NB4 (cell line): Measurements from ENCODE around the gene GPR179.

ENCODE experiments used
- MYC ChIP-seq: IDR thresholded peaks from 2 replicates; pipeline ENCODE4 v1.6.1; 2011; ENCODE audit warnings: low read depth, low read length
- TF ChIP-seq, protein P1 (sequence below): IDR thresholded peaks from one replicate; pipeline ENCODE4 v1.5.1; 2012; ENCODE audit warnings: low read depth, low read length

DNA sequence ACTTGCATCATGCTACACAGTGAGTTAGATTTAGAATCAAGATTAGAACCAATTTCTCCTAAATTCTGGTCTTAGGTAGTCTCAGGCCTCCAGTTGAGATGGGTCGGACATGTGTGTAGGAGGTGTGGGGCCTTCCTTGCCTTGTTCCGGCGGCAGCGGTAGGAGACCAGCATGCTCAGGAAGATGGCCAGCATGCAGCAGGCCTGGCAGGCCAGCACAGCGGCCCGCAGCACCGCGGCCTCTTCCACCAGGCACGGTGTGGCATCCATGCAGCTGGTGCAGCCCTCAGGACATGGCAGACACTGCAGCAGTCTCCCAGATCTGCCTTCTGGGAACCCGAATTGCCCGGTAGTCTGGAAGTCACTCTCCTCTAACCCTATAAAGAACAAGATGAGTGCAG, 6.9 kb downstream of the GPR179 start:
- TF ChIP-seq, protein P1, sequence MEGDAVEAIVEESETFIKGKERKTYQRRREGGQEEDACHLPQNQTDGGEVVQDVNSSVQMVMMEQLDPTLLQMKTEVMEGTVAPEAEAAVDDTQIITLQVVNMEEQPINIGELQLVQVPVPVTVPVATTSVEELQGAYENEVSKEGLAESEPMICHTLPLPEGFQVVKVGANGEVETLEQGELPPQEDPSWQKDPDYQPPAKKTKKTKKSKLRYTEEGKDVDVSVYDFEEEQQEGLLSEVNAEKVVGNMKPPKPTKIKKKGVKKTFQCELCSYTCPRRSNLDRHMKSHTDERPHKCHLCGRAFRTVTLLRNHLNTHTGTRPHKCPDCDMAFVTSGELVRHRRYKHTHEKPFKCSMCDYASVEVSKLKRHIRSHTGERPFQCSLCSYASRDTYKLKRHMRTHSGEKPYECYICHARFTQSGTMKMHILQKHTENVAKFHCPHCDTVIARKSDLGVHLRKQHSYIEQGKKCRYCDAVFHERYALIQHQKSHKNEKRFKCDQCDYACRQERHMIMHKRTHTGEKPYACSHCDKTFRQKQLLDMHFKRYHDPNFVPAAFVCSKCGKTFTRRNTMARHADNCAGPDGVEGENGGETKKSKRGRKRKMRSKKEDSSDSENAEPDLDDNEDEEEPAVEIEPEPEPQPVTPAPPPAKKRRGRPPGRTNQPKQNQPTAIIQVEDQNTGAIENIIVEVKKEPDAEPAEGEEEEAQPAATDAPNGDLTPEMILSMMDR: no peak
- no peak for TF ChIP-seq MYC
